Caki2 (cell line): ENCODE results near the gene TTLL10. TPM values are rescaled to one million over a fixed set of nuclear protein-coding genes. Genes with fewer than 3 reads are reported as not detected.

Source experiments
- DNase-seq: peaks from one replicate; pipeline ENCODE4 v3.0.0-alpha.2; 2015; ENCODE audit warnings: low read depth
- in situ Hi-C: cut with HindIII; loops from 2 replicates; pipeline ENCODE4 v1.10.0; 2016; ENCODE audit warnings: low sequenced_read_pairs, low pct_unique_long_range_greater_than_20kb, mixed read lengths
- total RNA-seq: library from RNA; depleted of rRNA; stranded (reverse); fragments of >200 nt; shearing (Covaris generic); gene quantifications from 2 replicates; pipeline ENCODE4 v1.2.3, GENCODE V29; 2014; ENCODE audit warnings: low replicate concordance; rRNA removed

Gene TTLL10, protein sequence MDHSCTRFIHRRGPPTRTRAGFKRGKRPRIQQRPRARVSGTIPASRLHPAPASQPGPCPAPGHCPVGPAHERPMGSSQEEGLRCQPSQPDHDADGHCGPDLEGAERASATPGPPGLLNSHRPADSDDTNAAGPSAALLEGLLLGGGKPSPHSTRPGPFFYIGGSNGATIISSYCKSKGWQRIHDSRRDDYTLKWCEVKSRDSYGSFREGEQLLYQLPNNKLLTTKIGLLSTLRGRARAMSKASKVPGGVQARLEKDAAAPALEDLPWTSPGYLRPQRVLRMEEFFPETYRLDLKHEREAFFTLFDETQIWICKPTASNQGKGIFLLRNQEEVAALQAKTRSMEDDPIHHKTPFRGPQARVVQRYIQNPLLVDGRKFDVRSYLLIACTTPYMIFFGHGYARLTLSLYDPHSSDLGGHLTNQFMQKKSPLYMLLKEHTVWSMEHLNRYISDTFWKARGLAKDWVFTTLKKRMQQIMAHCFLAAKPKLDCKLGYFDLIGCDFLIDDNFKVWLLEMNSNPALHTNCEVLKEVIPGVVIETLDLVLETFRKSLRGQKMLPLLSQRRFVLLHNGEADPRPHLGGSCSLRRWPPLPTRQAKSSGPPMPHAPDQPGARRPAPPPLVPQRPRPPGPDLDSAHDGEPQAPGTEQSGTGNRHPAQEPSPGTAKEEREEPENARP
- total RNA-seq: not detected in 2 replicates

DNA sequence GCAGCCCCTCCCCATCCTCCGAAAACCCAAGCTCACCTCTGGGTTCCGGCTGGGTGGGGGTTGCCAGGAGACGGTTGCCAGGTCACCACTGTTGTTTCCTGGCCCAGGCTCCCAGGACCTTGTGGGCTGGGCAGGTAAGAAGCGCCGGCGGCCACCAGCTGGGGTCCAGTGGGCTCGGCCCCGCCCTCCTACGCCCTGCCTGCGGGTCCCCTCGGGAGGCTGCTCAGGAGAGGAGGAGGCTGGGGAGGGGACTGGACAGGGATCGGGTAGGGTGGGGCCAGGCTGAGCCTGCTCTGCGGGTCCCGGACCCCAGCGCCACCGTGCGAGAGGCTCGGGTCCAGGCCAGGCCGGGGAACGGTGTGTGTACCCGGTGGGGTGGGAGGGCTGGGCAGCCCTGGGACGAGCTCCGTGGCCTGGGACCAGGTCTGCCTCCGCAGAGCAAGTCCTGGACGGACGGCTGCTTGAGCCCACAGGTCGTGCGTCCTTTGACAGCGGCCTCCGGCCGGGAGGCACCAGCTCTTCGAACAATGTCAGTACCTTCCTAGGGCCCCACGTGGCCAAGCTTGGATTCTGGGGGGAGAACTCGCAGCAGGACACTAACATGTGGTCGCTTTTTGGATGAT is at the start of gene TTLL10:
Gene TTLL10, plus strand, starts transcription at position 88 of the 623 bp plus-strand sequence. CDS start 5,336 bp downstream, outside the sequence.
- in situ Hi-C loops: no loop called here
- no peak for DNase-seq

GRCh38 chr1:1124508-1124785 is 49.2 kb upstream of the TTLL10 start:
- DNase-seq: no peak
- in situ Hi-C loops: no loop called here

- no peak for DNase-seq
- in situ Hi-C loops: no loop called here
Measured at GRCh38 chr1:1124786-1125642, 48.7 kb upstream of the TTLL10 start.

GRCh38 chr1:1125945-1126344 is 47.7 kb upstream of the TTLL10 start:
- DNase-seq: no peak
- in situ Hi-C loops: no loop called here

DNA sequence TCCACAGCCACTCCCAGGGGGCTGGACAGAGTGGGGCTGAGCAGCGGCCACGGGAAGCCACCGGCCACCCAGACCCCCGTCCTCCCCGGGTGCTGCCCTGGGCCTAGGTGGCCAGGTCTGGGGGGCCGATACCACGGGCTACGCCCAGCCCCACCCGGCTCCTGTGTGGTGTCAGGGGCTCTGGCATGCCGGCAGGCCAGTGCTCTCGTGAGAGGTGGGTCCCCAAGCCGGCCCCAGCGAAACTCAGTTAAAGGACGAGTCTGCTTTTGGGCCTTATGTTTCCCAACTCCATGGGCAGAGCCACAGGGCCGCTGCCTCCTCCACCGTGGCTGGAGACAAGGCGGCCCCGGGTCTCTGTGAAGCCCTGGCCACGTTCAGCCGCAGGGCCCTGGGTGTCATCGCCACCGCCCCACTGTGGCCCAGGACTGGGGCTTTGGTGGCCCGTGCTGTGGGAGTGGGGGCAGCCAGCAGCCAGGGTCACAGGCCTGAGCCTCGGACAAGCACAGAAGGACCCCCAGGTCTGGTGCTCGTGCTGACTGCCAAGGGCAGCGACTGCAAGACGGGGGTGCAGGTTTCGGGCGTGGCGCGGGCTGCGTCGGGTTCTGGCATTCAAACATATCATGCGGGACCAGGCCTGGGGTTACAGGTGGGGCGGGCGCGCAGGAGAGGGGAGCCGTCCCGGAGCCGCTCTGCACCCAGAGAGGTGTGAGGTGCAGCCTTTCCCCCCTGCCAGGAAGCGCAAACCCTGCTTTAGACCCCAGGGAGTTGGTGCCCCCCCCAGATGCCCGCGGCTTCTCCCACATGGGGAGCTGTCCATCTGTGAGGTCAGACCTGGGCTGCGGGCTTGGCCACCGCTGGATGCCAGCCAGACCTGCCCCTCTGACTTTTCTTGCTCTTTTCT is 45.9 kb upstream of the TTLL10 start:
- in situ Hi-C loops: no loop called here
- DNase-seq: no peak

DNA sequence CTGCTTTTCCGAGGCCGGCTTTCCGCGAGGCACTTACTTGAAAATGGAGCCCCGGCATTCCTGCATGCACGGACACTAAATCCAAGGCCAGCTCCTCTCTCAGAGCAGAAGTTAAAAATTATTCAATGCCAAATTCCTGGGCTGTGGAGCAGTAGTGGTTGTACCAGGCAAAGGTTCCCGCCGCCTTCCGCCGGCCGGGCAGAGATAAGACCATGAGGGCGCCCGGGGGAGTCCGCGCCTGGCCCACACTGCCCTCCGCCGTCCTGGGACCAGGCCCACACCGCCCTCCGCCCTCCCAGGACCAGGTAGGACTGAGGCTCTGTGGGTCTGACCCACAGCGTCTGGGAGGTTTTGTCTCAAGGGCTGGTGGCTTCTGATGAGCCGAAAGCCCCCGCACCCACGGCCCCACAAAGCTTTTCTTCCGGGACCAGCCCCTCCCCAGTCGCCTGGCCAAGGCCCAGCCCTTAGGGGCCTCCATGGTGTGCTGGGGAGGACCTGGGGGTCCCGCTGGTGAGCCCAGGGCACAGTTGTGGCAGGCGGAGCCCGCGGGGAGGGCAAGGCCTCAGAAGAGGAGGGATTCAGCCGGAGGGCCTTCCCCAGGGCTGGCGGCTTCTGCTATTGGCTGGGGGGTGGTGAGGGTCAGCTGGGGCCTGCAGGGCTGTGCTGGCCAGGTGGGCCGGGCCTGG is 45.1 kb upstream of the TTLL10 start:
- in situ Hi-C loops: no loop called here
- DNase-seq: no peak

DNA sequence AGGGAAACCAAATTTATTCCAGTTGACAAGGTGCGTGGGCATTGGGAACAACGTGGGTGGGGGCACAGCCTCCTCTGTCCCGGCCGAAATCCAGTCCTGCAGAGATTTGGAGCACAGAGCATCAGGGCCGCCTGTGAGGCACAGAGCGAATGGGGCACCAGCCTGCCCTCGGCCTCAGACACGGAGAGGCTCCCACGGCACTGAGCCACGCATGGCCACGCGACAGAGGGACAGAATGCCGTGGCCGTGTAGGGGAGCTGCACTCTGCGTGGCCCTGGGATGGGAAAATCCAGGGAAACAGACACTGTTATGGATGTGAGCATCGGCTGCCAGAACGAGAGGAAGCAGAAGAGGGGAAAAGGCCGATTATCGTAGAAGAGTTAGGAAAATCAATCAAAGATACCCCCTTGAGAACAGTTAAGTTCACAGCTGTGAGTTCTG is 44.3 kb upstream of the TTLL10 start:
- in situ Hi-C loops: no loop called here
- no peak for DNase-seq

GRCh38 chr1:1130206-1131120 is 43.2 kb upstream of the TTLL10 start:
- in situ Hi-C loops: no loop called here

GRCh38 chr1:1132042-1132950 is 41.4 kb upstream of the TTLL10 start:
- no peak for DNase-seq

More at GRCh38 chr1:1130206-1131120, 43.2 kb upstream of the TTLL10 start:
- no peak for DNase-seq

DNA sequence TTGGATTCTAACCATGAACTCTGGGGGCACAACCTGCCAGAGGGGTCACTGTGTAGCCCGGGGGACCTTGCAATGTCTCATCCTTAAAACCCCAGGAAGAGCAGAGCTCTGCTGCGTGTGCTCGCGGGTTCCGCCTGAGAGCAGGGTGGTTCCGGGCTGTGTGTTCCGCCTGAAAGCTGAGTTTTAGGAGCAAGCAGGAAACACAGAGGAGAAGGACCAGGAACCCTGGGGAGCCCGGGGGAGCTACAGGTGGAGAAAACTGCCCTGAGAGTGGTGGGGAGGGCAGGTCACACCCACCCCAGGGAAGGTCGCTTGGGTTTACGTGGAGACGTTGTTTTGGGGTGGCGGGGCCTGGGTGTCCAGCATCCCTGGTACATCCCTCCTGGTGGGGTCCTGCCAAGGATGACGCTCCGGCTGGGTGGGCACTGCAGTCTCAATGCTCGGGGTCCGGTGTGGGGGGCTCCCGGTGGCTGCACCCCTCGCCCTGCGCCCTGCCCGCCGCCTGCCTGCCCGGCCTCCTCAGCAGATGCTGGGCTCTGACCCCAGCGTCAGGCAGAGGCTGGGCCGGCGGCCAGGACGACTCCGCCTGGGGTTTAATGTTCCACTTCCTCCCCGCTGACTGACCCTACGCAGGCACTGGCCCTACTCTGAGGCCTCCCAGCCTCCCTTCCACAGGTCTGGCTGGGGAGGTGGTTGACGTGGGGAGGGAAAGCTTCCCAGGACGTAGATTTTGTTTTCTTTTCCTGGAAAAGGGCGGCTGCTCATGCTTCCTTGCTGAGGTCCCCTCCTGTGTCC is 40.5 kb upstream of the TTLL10 start:
- no peak for DNase-seq

More at GRCh38 chr1:1132042-1132950, 41.4 kb upstream of the TTLL10 start:
- in situ Hi-C loops: no loop called here

GRCh38 chr1:1134300-1134970 is 39.2 kb upstream of the TTLL10 start:
- in situ Hi-C loops: no loop called here
- DNase-seq: no peak

More for the DNA sequence above, 40.5 kb upstream of the TTLL10 start:
- in situ Hi-C loops: no loop called here

GRCh38 chr1:1135339-1136136 is 38.1 kb upstream of the TTLL10 start:
- in situ Hi-C loops: no loop called here
- no peak for DNase-seq

GRCh38 chr1:1136547-1137230 is 37.0 kb upstream of the TTLL10 start:
- in situ Hi-C loops: no loop called here

More at GRCh38 chr1:1136547-1137230, 37.0 kb upstream of the TTLL10 start:
- no peak for DNase-seq
